SU-DHL-6 (cell line): ENCODE data around the gene PDLIM4.

ENCODE experiments used
- CTCF ChIP-seq: fragments of 200-600 bp; sonication (generic); IDR thresholded peaks from one replicate; pipeline ENCODE4 v1.5.1; 2017; ENCODE audit warnings: antibody characterized with exemption, mild to moderate bottlenecking, low read length, moderate library complexity; ENCODE audit not compliant: insufficient read depth, poor library complexity, severe bottlenecking
- EZH2phosphoT487 ChIP-seq: fragments of 200-600 bp; sonication (generic), shearing (Covaris generic); conservative IDR thresholded peaks from 2 replicates; pipeline ENCODE4 v1.6.1; 2018; ENCODE audit warnings: mild to moderate bottlenecking, antibody characterized with exemption, low read length, moderate library complexity, mixed read lengths

GRCh38 chr5:132218321-132218720 is 39.2 kb upstream of the PDLIM4 start:
- TF ChIP-seq CTCF: no peak
- no peak for TF ChIP-seq EZH2phosphoT487
